OCI-LY3 (cell line): ENCODE data around the gene SLC10A3.

Experiments
- CTCF ChIP-seq: fragments of 200-600, 300-600 bp; sonication (generic); IDR thresholded peaks from 2 replicates; pipeline ENCODE4 v1.5.1; 2014; ENCODE audit warnings: antibody characterized with exemption, low read length, low read depth
- EZH2phosphoT487 ChIP-seq: fragments of 200-600 bp; shearing (Covaris generic); IDR thresholded peaks from 2 replicates; pipeline ENCODE4 v1.6.1; 2018; ENCODE audit warnings: antibody characterized with exemption, mixed run types, low read depth

GRCh38 chrX:154530286-154530685 lies 39.9 kb upstream of the SLC10A3 start:
- TF ChIP-seq CTCF (no peak), EZH2phosphoT487 (no peak)
